SK-N-SH (cell line): ENCODE results near the gene TNFRSF1A. TPM values are rescaled to one million over a fixed set of nuclear protein-coding genes. Genes with fewer than 3 reads are reported as not detected.

ENCODE experiments used
- CTCF ChIA-PET: fragments of 300-600, 350-600 bp; formaldehyde crosslinking; extraction: SDS; loops from one replicate; lab custom pipeline; 2021; lab: Yijun Ruan, JAX
- POLR2A ChIA-PET: fragments of 350-600 bp; sonication (Branson Sonifier 250); formaldehyde crosslinking; extraction: SDS; loops from one replicate; lab custom pipeline; 2020; ENCODE audit warnings: antibody characterized with exemption, inconsistent platforms; lab: Yijun Ruan, JAX
- DNase-seq: peaks from one replicate; pipeline ENCODE4 v3.0.0; 2012
- H2AFZ ChIP-seq: fragments of 200-600 bp; sonication (generic); 2 replicates; pipeline ENCODE4 v1.8.1; 2016; ENCODE audit warnings: antibody characterized with exemption, mild to moderate bottlenecking, low read depth
- H3F3A ChIP-seq: fragments of 200-600 bp; sonication (generic); replicated peaks from 2 replicates; pipeline ENCODE3; 2016; ENCODE audit warnings: antibody characterized with exemption, mild to moderate bottlenecking; ENCODE audit not compliant: insufficient read depth
- H3K27ac ChIP-seq, 2 experiments: fragments of 200-500 bp in 1 of 2; fragments of 200-600 bp in 1 of 2; sonication (Bioruptor generic) in 1 of 2; sonication (generic), shearing (Covaris generic) in 1 of 2; 2 replicates each; pipeline versions ENCODE4 v1.5.1 to v1.6.1; 2014 to 2016; ENCODE audit warnings: low read depth in 2 of 2, inconsistent platforms in 1 of 2, low read length in 1 of 2, mild to moderate bottlenecking in 1 of 2, mixed read lengths in 1 of 2
- H3K27me3 ChIP-seq: fragments of 200-600 bp; sonication (generic), shearing (Covaris generic); 2 replicates; pipeline ENCODE4 v1.6.1; 2016; ENCODE audit warnings: mixed run types; ENCODE audit not compliant: insufficient read depth
- H3K36me3 ChIP-seq, 2 experiments: fragments of 200-500 bp in 1 of 2; fragments of 200-600 bp in 1 of 2; sonication (Bioruptor generic) in 1 of 2; sonication (generic) in 1 of 2; replicated peaks in 1 of 2; 2 replicates each; pipeline versions ENCODE3 to v1.5.1; 2014 to 2016; ENCODE audit warnings: low read length in 1 of 2, mild to moderate bottlenecking in 1 of 2; ENCODE audit not compliant: insufficient read depth in 2 of 2, control insufficient read depth in 1 of 2
- H3K4me1 ChIP-seq, 2 experiments: fragments of 200-500 bp in 1 of 2; fragments of 200-600 bp in 1 of 2; sonication (Bioruptor generic) in 1 of 2; sonication (generic), shearing (Covaris generic) in 1 of 2; 2 replicates each; pipeline versions ENCODE4 v1.5.1 to v1.6.1; 2014 to 2016; ENCODE audit warnings: low read depth in 1 of 2, low read length in 1 of 2, mixed run types in 1 of 2; ENCODE audit not compliant: insufficient read depth in 2 of 2, control insufficient read depth in 1 of 2
- H3K4me2 ChIP-seq: fragments of 200-600 bp; sonication (generic), shearing (Covaris generic); 2 replicates; pipeline ENCODE4 v1.6.1; 2017; ENCODE audit warnings: mixed run types
- H3K4me3 ChIP-seq, 2 experiments: fragments of 200-500 bp in 1 of 2; fragments of 200-600 bp in 1 of 2; sonication (Bioruptor generic) in 1 of 2; sonication (generic), shearing (Covaris generic) in 1 of 2; 2 replicates each; pipeline versions ENCODE4 v1.5.1 to v1.8.1; 2014 to 2016; ENCODE audit warnings: low read depth in 2 of 2, inconsistent platforms in 1 of 2, low read length in 1 of 2, mild to moderate bottlenecking in 1 of 2, mixed read lengths in 1 of 2, moderate library complexity in 1 of 2
- H3K79me2 ChIP-seq: fragments of 200-600 bp; sonication (generic); 2 replicates; pipeline ENCODE4 v1.8.1; 2017; ENCODE audit warnings: mild to moderate bottlenecking; ENCODE audit not compliant: insufficient read depth
- H3K9ac ChIP-seq: fragments of 200-600 bp; sonication (generic); 2 replicates; pipeline ENCODE4 v1.6.1; 2017; ENCODE audit warnings: mixed run types
- H3K9me2 ChIP-seq: fragments of 200-600 bp; sonication (generic); 2 replicates; pipeline ENCODE4 v1.6.1; 2017; ENCODE audit warnings: mixed run types
- H3K9me3 ChIP-seq: fragments of 200-600 bp; sonication (generic); 2 replicates; pipeline ENCODE4 v1.6.1; 2017; ENCODE audit warnings: mixed run types, mild to moderate bottlenecking, moderate library complexity
- H4K20me1 ChIP-seq: fragments of 200-600 bp; sonication (generic); 2 replicates; pipeline ENCODE4 v1.6.1; 2017; ENCODE audit warnings: mild to moderate bottlenecking, mixed run types; ENCODE audit not compliant: insufficient read depth
- EZH2phosphoT487 ChIP-seq: fragments of 200-600 bp; sonication (generic); IDR thresholded peaks from 2 replicates; pipeline ENCODE4 v1.6.1; 2017; ENCODE audit warnings: low read depth, mixed run types, mild to moderate bottlenecking, antibody characterized with exemption, moderate library complexity, borderline replicate concordance
- GABPA ChIP-seq: IDR thresholded peaks from 2 replicates; pipeline ENCODE4 v1.4.0; 2012; ENCODE audit warnings: low read depth, mild to moderate bottlenecking
- IRF3 ChIP-seq: fragments of 150-350 bp; IDR thresholded peaks from 2 replicates; pipeline ENCODE4 v1.6.1; 2016; ENCODE audit warnings: mild to moderate bottlenecking, low read depth, low read length
- MAX ChIP-seq: IDR thresholded peaks from 2 replicates; pipeline ENCODE4 v1.4.0; 2012; ENCODE audit warnings: low read depth
- MXI1 ChIP-seq: IDR thresholded peaks from 2 replicates; pipeline ENCODE4 v1.6.1; 2012; ENCODE audit warnings: mild to moderate bottlenecking, low read depth, low read length, improper control_type of control experiment
- RCOR1 ChIP-seq: fragments of 150-350 bp; IDR thresholded peaks from 2 replicates; pipeline ENCODE4 v1.6.1; 2017; ENCODE audit warnings: antibody characterized with exemption, low read length
- REST ChIP-seq: IDR thresholded peaks from 2 replicates; pipeline ENCODE4 v1.6.1; 2012; ENCODE audit warnings: mild to moderate bottlenecking, low read depth, low read length, moderate library complexity
- SIN3A ChIP-seq: IDR thresholded peaks from 2 replicates; pipeline ENCODE4 v1.6.1; 2012; ENCODE audit warnings: low read depth, mild to moderate bottlenecking, low read length, moderate library complexity, borderline replicate concordance
- USF2 ChIP-seq: fragments of 150-350 bp; IDR thresholded peaks from 2 replicates; pipeline ENCODE4 v1.6.1; 2017; ENCODE audit warnings: antibody characterized with exemption, low read length, low read depth, borderline replicate concordance
- ZBTB33 ChIP-seq: IDR thresholded peaks from 2 replicates; pipeline ENCODE4 v1.4.0; 2012; ENCODE audit warnings: low read depth, borderline replicate concordance
- WGBS: methylation state at CpG from one replicate; pipeline ENCODE4 v1.1.6; 2017; ENCODE audit warnings: low lambda C conversion rate; 5-methylcytosine and 5-hydroxymethylcytosine counted together
- polyA plus RNA-seq, 3 experiments: library from polyadenylated mRNA; depleted of rRNA; stranded (reverse); fragments of >200 nt; gene quantifications; 2 replicates each; pipeline ENCODE4 v1.2.3, GENCODE V29; 2012

TNFRSF1A gene
- polyA plus RNA-seq, 1 of the 3 experiments (the other 2 are of a cell fraction), result 92.9 TPM

GRCh38 chr12:6362403-6362802 is 20.5 kb upstream of the TNFRSF1A start (continued):
- TF ChIP-seq GABPA (no peak), IRF3 (no peak), ZBTB33 (no peak), RCOR1 (no peak)

GRCh38 chr12:6361834-6362233 is 20.0 kb upstream of the TNFRSF1A start:
- H3K4me2 ChIP-seq, result 0 out of 2 replicates have a peak overlapping the region, but pooled peaks have one; percentile 33

More at GRCh38 chr12:6361834-6362233, 20.0 kb upstream of the TNFRSF1A start:
- POLR2A ChIA-PET, result no interaction called here
- H3K4me3 ChIP-seq, result no peak overlapping the region
- peaks cover 6% of the 10 kb centered on the region for H3F3A ChIP-seq
- no peak overlapping the region for H3K9ac ChIP-seq
- TF ChIP-seq REST (no peak), USF2 (no peak), MAX (0 out of 2 replicates have a peak, but pooled peaks have one; percentile 38), MXI1 (no peak), SIN3A (no peak), EZH2phosphoT487 (no peak)
- H3K27ac ChIP-seq, result no peak overlapping the region; a peak in 1 of 4 replicates
- no peaks in the 10 kb centered on the region for H3K36me3 ChIP-seq
- H3K9me2 ChIP-seq, result no peaks in the 10 kb centered on the region
- H2AFZ ChIP-seq, result no peak overlapping the region
- H3K27me3 ChIP-seq, result no peaks in the 10 kb centered on the region
- CTCF ChIA-PET, result no interaction called here
- 69% methylated on average over 14 of the region's 14 CpGs for WGBS
- H4K20me1 ChIP-seq, result no peaks in the 10 kb centered on the region
- H3K9me3 ChIP-seq, result no peaks in the 10 kb centered on the region
- H3K79me2 ChIP-seq, result no peaks in the 10 kb centered on the region
- peaks cover 0 to 7% of the 10 kb centered on the region in 2 experiments; a peak in 1 of 4 replicates for H3K4me1 ChIP-seq
- DNase-seq, result no peak
